ENCODE measurements around the gene POC1B. TPM values are rescaled to one million over a fixed set of nuclear protein-coding genes. Genes with fewer than 3 reads are reported as not detected.

Gene POC1B
- total RNA-seq, 1 donor from 2014 or later = 5.7 TPM

DNA sequence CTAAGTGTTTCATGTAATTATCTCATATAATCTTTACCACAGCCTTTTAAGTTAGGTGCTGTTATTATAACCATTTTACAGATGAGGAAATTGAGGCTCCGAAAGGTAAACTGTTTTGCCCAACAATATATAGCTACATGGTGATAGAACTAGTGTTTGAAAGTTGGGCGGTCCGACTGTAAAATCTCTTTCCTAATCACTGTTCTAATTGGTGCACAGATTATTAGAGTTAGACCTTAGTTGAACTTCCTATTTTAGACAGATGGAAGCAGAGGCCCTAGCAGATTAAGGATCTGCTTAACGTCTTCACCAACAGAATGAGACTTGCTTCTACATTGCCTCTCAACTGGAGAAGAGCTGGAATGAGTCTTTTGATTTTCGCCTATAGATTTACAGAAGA lies 143.5 kb downstream of the POC1B start:
- Mint-ChIP-seq H3K36me3 (ENCODE audit: unreplicated experiment) (no peaks in the 10 kb centered on the region), H3K4me1 (ENCODE audit: low read depth, unreplicated experiment) (peaks cover 13% of the 10 kb centered on the region), H3K27me3 (ENCODE audit: unreplicated experiment) (peaks cover 5% of the 10 kb centered on the region), H3K4me3 (ENCODE audit: unreplicated experiment) (no peak overlapping the region), H3K9me3 (ENCODE audit: unreplicated experiment) (peaks cover 1% of the 10 kb centered on the region), H3K27ac (ENCODE audit: unreplicated experiment) (no peak overlapping the region)
- TF ChIP-seq, protein P1, sequence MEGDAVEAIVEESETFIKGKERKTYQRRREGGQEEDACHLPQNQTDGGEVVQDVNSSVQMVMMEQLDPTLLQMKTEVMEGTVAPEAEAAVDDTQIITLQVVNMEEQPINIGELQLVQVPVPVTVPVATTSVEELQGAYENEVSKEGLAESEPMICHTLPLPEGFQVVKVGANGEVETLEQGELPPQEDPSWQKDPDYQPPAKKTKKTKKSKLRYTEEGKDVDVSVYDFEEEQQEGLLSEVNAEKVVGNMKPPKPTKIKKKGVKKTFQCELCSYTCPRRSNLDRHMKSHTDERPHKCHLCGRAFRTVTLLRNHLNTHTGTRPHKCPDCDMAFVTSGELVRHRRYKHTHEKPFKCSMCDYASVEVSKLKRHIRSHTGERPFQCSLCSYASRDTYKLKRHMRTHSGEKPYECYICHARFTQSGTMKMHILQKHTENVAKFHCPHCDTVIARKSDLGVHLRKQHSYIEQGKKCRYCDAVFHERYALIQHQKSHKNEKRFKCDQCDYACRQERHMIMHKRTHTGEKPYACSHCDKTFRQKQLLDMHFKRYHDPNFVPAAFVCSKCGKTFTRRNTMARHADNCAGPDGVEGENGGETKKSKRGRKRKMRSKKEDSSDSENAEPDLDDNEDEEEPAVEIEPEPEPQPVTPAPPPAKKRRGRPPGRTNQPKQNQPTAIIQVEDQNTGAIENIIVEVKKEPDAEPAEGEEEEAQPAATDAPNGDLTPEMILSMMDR (IDR thresholded peaks at IDR 0.05; ENCODE audit: partially characterized antibody, unreplicated experiment) = no peak
- DNase-seq = no peak

DNA sequence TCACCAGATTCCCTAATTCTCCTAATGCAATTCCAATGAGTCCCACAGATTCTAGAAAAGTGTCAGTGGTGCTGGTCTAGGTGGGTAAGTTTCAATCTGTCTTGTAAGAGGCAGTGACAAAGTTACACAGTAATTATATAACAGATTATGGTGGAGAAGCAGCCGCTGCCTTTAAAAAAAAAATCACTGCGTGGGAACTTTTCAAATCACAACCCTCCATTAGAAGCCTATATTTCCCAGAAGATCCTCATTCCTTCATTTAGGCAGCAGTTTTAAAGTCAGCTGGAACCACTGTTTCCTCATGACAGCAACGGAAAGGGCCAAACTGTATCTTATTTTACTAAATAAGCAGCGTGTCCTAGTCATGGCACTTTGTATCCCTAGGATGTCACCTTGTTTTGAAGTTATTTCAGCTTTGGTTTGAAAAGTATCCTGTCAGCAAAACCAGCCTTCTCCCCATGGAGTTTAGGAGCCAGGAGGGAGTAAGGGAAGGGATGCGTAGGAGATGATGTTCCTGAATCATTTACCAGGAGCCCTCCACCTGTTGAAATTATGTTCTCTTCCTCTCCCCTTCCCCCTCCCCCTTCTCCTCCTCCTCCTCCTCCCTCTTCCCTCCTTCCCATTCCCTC lies 145.9 kb downstream of the POC1B start:
- no peak overlapping the region for H3K27ac Mint-ChIP-seq (ENCODE audit: unreplicated experiment)
- H3K27me3 Mint-ChIP-seq (ENCODE audit: unreplicated experiment) = peaks cover 5% of the 10 kb centered on the region
- peaks cover 11% of the 10 kb centered on the region for H3K4me1 Mint-ChIP-seq (ENCODE audit: low read depth, unreplicated experiment)
- peaks cover 1% of the 10 kb centered on the region for H3K9me3 Mint-ChIP-seq (ENCODE audit: unreplicated experiment)
- no peaks in the 10 kb centered on the region for H3K36me3 Mint-ChIP-seq (ENCODE audit: unreplicated experiment)
- TF ChIP-seq, protein P1 (IDR thresholded peaks at IDR 0.05; ENCODE audit: partially characterized antibody, unreplicated experiment) = no peak
- DNase-seq = no peak
- H3K4me3 Mint-ChIP-seq (ENCODE audit: unreplicated experiment) = no peak overlapping the region

DNA sequence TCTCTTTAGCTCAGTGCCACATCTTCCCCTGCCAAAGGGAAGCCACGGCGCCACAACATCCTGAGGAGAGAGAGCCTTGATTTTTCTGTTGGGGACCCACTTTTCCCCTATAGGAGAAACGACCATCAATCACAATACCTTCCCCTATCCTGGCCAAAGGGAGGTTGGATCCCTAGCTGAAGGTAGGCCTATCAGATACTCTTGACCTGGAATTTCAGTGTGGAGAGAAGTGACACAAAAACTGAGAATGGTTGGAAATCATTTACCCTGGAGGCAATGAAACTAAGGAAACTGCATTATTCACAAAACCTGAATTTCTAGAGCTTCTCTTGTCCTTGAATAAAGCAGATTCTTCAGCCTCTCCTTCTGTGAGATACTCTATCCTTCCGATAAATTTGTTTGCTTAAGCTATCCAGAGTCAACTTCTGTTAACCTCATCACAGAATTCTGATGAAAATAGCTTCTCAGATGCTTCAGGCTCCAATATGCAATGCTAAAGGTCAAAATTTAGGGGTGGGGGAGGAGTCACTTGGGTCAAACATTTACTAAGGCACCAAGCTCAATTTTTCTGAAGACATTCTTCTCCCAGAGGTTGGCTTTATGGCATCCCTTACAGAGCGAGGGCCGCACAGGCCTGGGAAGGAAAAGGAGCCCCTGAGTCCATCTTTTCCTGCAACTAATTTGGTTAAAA lies 146.6 kb downstream of the POC1B start:
- no peak for DNase-seq
- TF ChIP-seq, protein P1 (IDR thresholded peaks at IDR 0.05; ENCODE audit: partially characterized antibody, unreplicated experiment) = no peak
- Mint-ChIP-seq H3K27ac (ENCODE audit: unreplicated experiment) (no peak overlapping the region), H3K27me3 (ENCODE audit: unreplicated experiment) (peaks cover 5% of the 10 kb centered on the region), H3K4me3 (ENCODE audit: unreplicated experiment) (no peak overlapping the region), H3K9me3 (ENCODE audit: unreplicated experiment) (no peaks in the 10 kb centered on the region), H3K4me1 (ENCODE audit: low read depth, unreplicated experiment) (peaks cover 6% of the 10 kb centered on the region), H3K36me3 (ENCODE audit: unreplicated experiment) (no peaks in the 10 kb centered on the region)

DNA sequence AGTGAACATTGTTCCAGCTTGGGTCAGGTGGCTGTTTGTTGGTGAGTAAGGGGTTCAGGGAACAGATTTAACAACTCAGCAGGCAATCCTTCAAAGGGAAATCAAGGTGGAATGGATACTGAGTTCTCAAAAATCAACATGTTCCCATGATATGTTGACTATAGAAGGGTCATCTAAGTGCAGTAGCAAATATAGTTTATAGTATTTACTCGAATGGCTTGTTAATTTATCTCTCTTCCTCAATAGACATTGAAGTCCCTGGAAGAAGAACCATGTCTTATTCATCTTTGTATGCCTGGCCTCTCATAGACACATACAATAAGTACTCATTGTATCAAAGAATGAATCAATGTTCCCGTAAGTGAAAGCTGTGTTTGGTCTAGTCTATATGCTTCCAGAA lies 149.0 kb downstream of the POC1B start:
- H3K9me3 Mint-ChIP-seq (ENCODE audit: unreplicated experiment) = peaks cover 2% of the 10 kb centered on the region
- no peak overlapping the region for H3K4me3 Mint-ChIP-seq (ENCODE audit: unreplicated experiment)
- no peaks in the 10 kb centered on the region for H3K36me3 Mint-ChIP-seq (ENCODE audit: unreplicated experiment)
- peaks cover 5% of the 10 kb centered on the region for H3K27me3 Mint-ChIP-seq (ENCODE audit: unreplicated experiment)
- TF ChIP-seq, protein P1 (IDR thresholded peaks at IDR 0.05; ENCODE audit: partially characterized antibody, unreplicated experiment) = no peak
- DNase-seq = no peak
- no peaks in the 10 kb centered on the region for H3K4me1 Mint-ChIP-seq (ENCODE audit: low read depth, unreplicated experiment)
- no peak overlapping the region for H3K27ac Mint-ChIP-seq (ENCODE audit: unreplicated experiment)

DNA sequence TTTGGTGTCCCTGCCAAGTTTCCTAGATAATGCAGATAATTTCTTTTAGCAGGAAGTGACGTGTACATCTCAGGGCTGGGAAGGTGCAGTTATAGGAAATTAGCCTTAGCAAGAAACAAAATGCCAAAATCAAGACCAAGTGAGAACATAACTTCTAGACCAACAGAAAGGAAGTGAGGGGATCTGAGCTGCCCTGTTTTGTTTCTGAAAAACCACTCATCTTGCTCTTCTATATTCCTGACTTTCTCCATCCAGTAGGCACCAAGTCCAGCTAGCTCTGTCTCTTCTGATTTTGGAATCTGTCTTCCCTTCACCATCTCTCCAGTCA lies 149.7 kb downstream of the POC1B start:
- Mint-ChIP-seq H3K36me3 (ENCODE audit: unreplicated experiment) (no peaks in the 10 kb centered on the region), H3K27me3 (ENCODE audit: unreplicated experiment) (peaks cover 3% of the 10 kb centered on the region), H3K27ac (ENCODE audit: unreplicated experiment) (no peak overlapping the region), H3K4me1 (ENCODE audit: low read depth, unreplicated experiment) (peaks cover 5% of the 10 kb centered on the region), H3K4me3 (ENCODE audit: unreplicated experiment) (no peak overlapping the region), H3K9me3 (ENCODE audit: unreplicated experiment) (peaks cover 2% of the 10 kb centered on the region)
- no peak for DNase-seq
- TF ChIP-seq, protein P1 (IDR thresholded peaks at IDR 0.05; ENCODE audit: partially characterized antibody, unreplicated experiment) = no peak

All from glutamatergic neuron (in vitro differentiated cells).